OCI-LY3 (cell line): ENCODE measurements around the gene AK4.

ENCODE experiments used
- EZH2phosphoT487 ChIP-seq: fragments of 200-600 bp; shearing (Covaris generic); IDR thresholded peaks from 2 replicates; pipeline ENCODE4 v1.6.1; 2018; ENCODE audit warnings: antibody characterized with exemption, mixed run types, low read depth
- TF ChIP-seq, protein P1 (sequence below): fragments of 200-600, 300-600 bp; sonication (generic); IDR thresholded peaks from 2 replicates; pipeline ENCODE4 v1.5.1; 2014; ENCODE audit warnings: antibody characterized with exemption, low read length, low read depth

DNA sequence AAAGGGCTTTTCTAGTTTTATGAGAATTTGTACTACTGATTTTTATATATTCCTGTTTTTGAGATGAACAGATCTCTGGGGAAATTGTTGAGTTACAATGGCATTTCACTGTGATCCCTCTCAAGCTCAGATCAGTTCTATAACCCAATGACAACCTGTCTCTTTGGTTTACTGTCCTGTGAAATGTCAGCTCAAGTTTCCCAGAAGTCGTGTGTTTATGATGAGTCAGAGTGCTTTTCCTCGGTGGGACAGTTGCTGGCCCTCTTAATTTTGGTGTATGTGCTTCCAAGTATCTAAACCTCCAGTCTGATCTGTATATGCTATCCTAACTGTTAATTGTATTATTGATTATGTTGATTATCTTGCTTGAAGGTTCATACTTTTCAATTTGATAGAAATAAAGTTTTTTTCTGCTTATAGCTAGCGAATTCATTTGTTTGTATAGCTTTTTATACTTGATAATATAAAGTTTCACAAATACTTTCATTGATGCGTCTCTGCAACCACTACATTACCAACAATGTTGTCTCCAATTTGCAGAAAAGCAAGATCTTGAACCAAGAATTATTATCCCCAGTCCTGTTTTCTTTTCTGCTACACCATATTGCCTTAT lies 83.8 kb downstream of the AK4 start:
- TF ChIP-seq, protein P1, sequence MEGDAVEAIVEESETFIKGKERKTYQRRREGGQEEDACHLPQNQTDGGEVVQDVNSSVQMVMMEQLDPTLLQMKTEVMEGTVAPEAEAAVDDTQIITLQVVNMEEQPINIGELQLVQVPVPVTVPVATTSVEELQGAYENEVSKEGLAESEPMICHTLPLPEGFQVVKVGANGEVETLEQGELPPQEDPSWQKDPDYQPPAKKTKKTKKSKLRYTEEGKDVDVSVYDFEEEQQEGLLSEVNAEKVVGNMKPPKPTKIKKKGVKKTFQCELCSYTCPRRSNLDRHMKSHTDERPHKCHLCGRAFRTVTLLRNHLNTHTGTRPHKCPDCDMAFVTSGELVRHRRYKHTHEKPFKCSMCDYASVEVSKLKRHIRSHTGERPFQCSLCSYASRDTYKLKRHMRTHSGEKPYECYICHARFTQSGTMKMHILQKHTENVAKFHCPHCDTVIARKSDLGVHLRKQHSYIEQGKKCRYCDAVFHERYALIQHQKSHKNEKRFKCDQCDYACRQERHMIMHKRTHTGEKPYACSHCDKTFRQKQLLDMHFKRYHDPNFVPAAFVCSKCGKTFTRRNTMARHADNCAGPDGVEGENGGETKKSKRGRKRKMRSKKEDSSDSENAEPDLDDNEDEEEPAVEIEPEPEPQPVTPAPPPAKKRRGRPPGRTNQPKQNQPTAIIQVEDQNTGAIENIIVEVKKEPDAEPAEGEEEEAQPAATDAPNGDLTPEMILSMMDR, result no peak
- TF ChIP-seq EZH2phosphoT487, result no peak
